Muscle of back (tissue), 11 donors: ENCODE measurements around the gene RPL39L. TPM values are rescaled to one million over a fixed set of nuclear protein-coding genes. Genes with fewer than 3 reads are reported as not detected.

Experiments
- DNase-seq, 3 donors: peaks; one replicate each; pipeline versions ENCODE4 v3.0.0 to v3.0.0-alpha.2; 2013
- polyA plus RNA-seq, 10 donors: library from polyadenylated mRNA; unstranded; fragments of 120-200 nt; gene quantifications; one replicate each; pipeline ENCODE4 v1.2.1, GENCODE V29; 2013; ENCODE audit not compliant: insufficient read length in 10 of 10

Gene RPL39L
- polyA plus RNA-seq, 10 donors = 6.2 to 17.3 (median 9.4) TPM

- peak; percentile 74 to 93 (median 83) for DNase-seq
These were observed 37.9 kb downstream of the RPL39L start for GRCh38 chr3:187101184-187102072.

GRCh38 chr3:187098923-187099512, 40.3 kb downstream of the RPL39L start:
- DNase-seq = no peak

DNA sequence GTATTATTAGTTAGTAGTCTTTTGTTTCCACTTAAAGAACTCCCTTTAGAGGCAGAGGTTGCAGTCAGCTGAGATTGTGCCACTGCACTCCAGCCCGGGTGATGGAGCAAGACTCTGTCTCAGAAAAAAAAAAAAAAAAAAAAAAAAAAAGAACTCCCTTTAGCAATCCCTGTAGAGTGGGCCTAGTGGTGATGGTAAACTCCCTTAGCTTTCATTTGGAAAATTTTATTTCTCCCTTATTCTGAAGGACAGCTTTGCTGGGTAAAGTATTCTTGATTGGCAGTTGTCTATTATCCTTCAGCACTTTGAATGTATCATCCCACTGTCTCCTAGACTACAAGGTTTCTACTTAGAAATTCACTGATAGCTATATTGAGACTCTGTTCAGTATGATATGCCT, 46.0 kb downstream of the RPL39L start:
- DNase-seq = no peak

DNA sequence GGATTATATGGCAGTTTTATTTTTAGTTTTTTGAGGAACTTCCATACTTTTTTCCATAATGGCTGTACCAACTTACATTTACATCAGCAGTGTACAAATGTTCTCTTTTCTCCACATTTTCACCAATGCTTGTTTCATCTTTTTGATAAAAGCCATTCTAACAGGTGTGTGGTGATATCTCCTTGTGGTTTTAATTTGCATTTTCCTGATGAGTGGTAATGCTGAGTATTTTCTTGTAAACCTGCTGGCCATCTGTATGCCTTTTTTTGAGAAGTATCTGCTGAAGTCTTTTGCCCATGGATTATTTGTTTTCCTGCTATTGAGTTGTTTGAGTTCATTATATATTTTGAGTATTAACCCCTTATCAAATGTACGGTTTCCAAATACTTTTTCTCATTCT, 50.6 kb downstream of the RPL39L start:
- peak in 1 of 3 donors; percentile 7 for DNase-seq

DNA sequence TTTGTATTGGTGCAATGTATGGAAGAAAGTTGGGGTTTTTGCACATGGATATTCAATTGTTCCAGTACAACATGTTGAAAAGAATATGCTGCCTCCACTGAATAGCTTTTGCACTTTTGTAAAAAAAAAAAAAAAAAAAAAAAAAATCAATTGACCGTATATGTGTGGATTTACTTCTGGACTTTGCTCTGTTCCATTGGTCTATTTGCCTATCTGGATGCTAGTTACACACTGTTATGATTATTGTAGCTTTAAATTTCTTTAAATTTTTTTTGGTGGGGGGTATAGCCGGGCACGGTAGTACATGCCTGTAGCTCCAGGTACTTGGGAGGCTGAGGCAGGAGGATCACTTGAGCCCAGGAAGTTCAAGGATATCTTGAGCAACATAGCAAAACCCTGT, 52.5 kb downstream of the RPL39L start:
- DNase-seq = no peak

- no peak for DNase-seq
These were observed 53.4 kb downstream of the RPL39L start for GRCh38 chr3:187085933-187086332.

DNA sequence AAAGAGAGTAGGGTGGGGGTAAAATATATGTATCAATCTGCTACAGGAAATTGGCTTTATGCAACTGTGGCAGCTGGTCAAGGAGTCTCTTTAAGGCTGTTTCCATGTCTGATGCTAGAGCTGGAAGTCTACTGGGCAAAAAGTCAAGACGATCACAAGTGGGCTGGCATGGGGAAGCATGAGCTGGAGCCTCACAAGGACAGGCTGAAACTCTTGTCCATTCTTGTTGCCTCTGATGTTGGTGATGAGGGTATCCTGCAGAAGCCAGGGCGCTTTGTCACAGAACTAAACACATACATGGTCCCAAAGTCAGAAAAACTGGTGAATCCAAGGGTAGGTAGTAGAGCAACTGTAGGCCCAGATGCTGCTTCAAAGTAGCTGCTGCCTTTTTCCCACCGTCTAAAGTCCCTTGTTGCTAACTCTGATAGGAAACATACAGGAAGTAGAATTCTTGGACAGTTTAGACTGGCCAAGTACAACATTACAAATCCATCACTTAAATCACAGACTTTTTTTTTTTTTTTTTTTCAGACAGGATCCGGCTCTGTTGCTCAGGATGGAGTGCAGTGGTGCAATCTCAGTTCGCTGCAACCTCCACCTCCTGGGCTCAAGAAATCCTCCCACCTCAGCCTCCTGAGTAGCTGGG, 54.2 kb downstream of the RPL39L start:
- DNase-seq = no peak

- DNase-seq = no peak
These were observed 54.7 kb downstream of the RPL39L start for GRCh38 chr3:187084580-187084979.

DNA sequence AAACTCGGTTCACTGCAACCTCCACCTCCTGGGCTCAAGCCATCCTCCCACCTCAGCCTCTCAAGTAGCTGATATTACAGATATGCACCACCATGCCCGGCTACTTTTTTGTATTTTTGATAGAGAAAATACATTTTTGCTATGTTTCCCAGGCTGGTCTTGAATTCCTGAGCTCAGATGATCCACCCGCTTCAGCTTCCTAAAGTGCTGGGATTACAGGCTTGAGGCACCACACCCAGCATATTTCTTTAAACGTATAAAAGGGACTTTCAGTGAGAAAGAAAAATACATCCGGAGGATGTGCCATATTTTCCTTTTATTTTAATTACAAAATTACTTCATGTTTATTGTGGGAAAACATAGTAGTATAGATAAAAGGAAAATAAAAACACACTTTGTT, 55.2 kb downstream of the RPL39L start:
- no peak for DNase-seq

- peak in 1 of 3 donors; percentile 75 for DNase-seq
These were observed 56.4 kb downstream of the RPL39L start for GRCh38 chr3:187082758-187083375.

GRCh38 chr3:187080799-187081450, 58.4 kb downstream of the RPL39L start:
- no peak for DNase-seq

- no peak for DNase-seq
These were observed 59.9 kb downstream of the RPL39L start for GRCh38 chr3:187079090-187080022.

DNA sequence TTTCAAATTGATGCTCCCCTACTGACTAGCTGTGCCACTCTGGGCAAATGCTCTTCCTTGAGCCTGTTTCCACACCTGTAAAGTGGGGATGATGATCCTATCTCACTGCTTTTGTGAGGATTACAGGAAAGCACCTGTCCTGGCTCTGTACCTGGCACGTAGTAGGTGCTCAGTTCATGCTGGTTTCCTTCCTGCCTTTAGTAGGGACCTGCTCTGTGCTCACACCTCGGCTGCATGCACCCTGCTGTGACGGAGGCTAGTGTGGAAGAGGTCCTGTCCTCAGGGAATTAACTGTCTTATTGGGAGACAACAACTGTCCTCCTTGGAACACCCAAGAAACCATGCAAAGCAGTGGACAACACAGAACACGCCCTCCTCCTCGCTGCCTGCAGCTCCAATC, 61.8 kb downstream of the RPL39L start:
- DNase-seq = no peak

- no peak for DNase-seq
These were observed 62.2 kb downstream of the RPL39L start for GRCh38 chr3:187077085-187077484.

DNA sequence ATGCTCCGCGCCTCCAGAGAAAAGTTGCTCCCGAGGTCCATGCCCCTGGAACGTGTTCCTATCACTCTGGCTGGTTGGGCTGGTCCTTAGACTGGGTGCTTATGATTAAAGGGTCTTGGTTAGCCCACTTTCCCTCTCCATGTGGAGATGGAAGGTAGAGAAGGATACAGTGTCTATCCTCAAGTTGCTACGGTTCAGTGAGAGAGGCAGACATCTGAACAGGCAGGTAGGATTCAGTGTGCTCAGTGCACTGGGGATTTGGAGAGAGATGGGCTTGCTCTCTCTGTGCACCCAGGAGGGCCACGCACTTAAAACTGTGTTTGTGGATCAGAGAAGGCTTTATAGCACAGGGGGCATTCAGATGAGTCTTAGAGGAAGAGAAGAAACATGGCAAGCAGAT, 63.0 kb downstream of the RPL39L start:
- no peak for DNase-seq

GRCh38 chr3:187074846-187075245, 64.5 kb downstream of the RPL39L start:
- peak in 2 of 3 donors; percentile 20 to 60 for DNase-seq

GRCh38 chr3:187073581-187074098, 65.7 kb downstream of the RPL39L start:
- DNase-seq = no peak

GRCh38 chr3:187072511-187072910, 66.8 kb downstream of the RPL39L start:
- DNase-seq = no peak

- peak in 1 of 3 donors; percentile 75 for DNase-seq
These were observed 67.2 kb downstream of the RPL39L start for GRCh38 chr3:187072102-187072501.
